22Rv1 (cell line): ENCODE measurements around the gene STOM.

ENCODE experiments used
- H3K27ac ChIP-seq: fragments of 450-650 bp; 2 replicates; pipeline ENCODE4 v1.5.1; 2017
- CTCF ChIP-seq: fragments of 450-650 bp; IDR thresholded peaks from 2 replicates; pipeline ENCODE4 v1.5.1; 2017; ENCODE audit warnings: mild to moderate bottlenecking
- ZFX ChIP-seq: fragments of 450-650 bp; IDR thresholded peaks from 2 replicates; pipeline ENCODE4 v1.6.1; 2017; ENCODE audit warnings: antibody characterized with exemption, borderline replicate concordance

The STOM gene

GRCh38 chr9:121318631-121319382 is 51.2 kb downstream of the STOM start:
- no peak overlapping the region for H3K27ac ChIP-seq
- TF ChIP-seq CTCF (no peak), ZFX (no peak)

- TF ChIP-seq CTCF (no peak), ZFX (no peak)
- no peak overlapping the region for H3K27ac ChIP-seq
Measured at GRCh38 chr9:121317737-121318630, 52.1 kb downstream of the STOM start.

GRCh38 chr9:121316852-121317373 is 53.1 kb downstream of the STOM start:
- TF ChIP-seq ZFX: no peak
- no peak for TF ChIP-seq CTCF
- no peak overlapping the region for H3K27ac ChIP-seq

- no peak for TF ChIP-seq CTCF
- no peak for TF ChIP-seq ZFX
- no peak overlapping the region for H3K27ac ChIP-seq
Measured at GRCh38 chr9:121316378-121316777, 53.7 kb downstream of the STOM start.

GRCh38 chr9:121313458-121314152 is 56.4 kb downstream of the STOM start:
- H3K27ac ChIP-seq: no peak overlapping the region
- no peak for TF ChIP-seq ZFX
- no peak for TF ChIP-seq CTCF

- TF ChIP-seq CTCF (no peak), ZFX (no peak)
- no peak overlapping the region for H3K27ac ChIP-seq
Measured at GRCh38 chr9:121312169-121312568, 57.9 kb downstream of the STOM start.
